K562 (cell line): ENCODE results near the gene NXN. TPM values are rescaled to one million over a fixed set of nuclear protein-coding genes. Genes with fewer than 3 reads are reported as not detected.

ENCODE experiments used
- ATAC-seq: fragments of 200-7000 bp; cut with Tn5 transposase; 3 replicates; pipeline ENCODE4 v1.9.1; 2020; ENCODE audit warnings: moderate library complexity
- BruUV-seq: library from RNA; stranded (reverse); fragments of 400-500 nt; replicated peaks from 2 replicates; lab custom pipeline; 2021; lab: Mats Ljungman, UMichigan
- CTCF ChIA-PET: fragments of 300-600 bp; formaldehyde crosslinking; extraction: SDS; loops from one replicate; lab custom pipeline; 2021; ENCODE audit warnings: low intra/inter-chr PET ratio; lab: Yijun Ruan, JAX
- POLR2A ChIA-PET: fragments of 300-600, 350-650 bp; sonication (Branson Sonifier 250); formaldehyde crosslinking; extraction: SDS; loops from one replicate; lab custom pipeline; 2021; ENCODE audit warnings: antibody characterized with exemption, inconsistent platforms; lab: Yijun Ruan, JAX
- DNase-seq, 4 experiments: peaks; one replicate each; pipeline versions ENCODE4 v3.0.0 to v3.0.0-alpha.2; 2011 to 2018; ENCODE audit warnings: low spot score in 3 of 4, mixed read lengths in 3 of 4; ENCODE audit errors: extremely low read depth in 1 of 4
- FAIRE-seq: peaks from 2 replicates; lab custom pipeline; 2011; peaks lifted over from hg19 to GRCh38; lab: Jason Lieb, UNC
- H2AFZ ChIP-seq: 2 replicates; pipeline ENCODE4 v1.6.0; 2011; ENCODE audit warnings: low read depth, low read length, control low read depth, inconsistent platforms
- H3K27ac ChIP-seq: fragments of 200-600 bp; 3 replicates; pipeline ENCODE4 v1.8.0; 2011; ENCODE audit warnings: low read depth, mild to moderate bottlenecking, control low read depth, inconsistent platforms, low read length, moderate library complexity, mixed read lengths; ENCODE audit errors: extremely low read depth
- H3K27me3 ChIP-seq, 2 experiments: fragments of 300-600 bp in 1 of 2; 2 replicates in 1 of 2; 3 replicates in 1 of 2; pipeline versions ENCODE4 v1.6.0 to v1.8.0; 2011; ENCODE audit warnings: inconsistent platforms in 2 of 2, low read length in 2 of 2, mild to moderate bottlenecking in 1 of 2, mixed read lengths in 1 of 2, moderate library complexity in 1 of 2; ENCODE audit not compliant: control insufficient read depth in 2 of 2, insufficient read depth in 2 of 2
- H3K36me3 ChIP-seq: fragments of 300-600 bp; 3 replicates; pipeline ENCODE4 v1.8.0; 2011; ENCODE audit warnings: mild to moderate bottlenecking, low read length, inconsistent platforms; ENCODE audit not compliant: control insufficient read depth, insufficient read depth
- H3K4me1 ChIP-seq, 2 experiments: fragments of 200-600 bp in 1 of 2; replicated peaks in 1 of 2; 2 replicates in 1 of 2; 3 replicates in 1 of 2; pipeline versions ENCODE4 v1.5.1 to v1.8.0; 2011; ENCODE audit warnings: inconsistent platforms in 2 of 2, low read length in 2 of 2, mild to moderate bottlenecking in 1 of 2, mixed read lengths in 1 of 2, moderate library complexity in 1 of 2; ENCODE audit not compliant: control insufficient read depth in 2 of 2, insufficient read depth in 2 of 2
- H3K4me2 ChIP-seq: 2 replicates; pipeline ENCODE4 v1.6.1; 2011; ENCODE audit warnings: low read length, control low read depth, inconsistent platforms, mixed read lengths; ENCODE audit not compliant: insufficient read depth
- H3K4me3 ChIP-seq: fragments of 200-600 bp; sonication (generic), shearing (Covaris generic); 2 replicates; pipeline ENCODE4 v1.5.1; 2016; ENCODE audit warnings: control low read depth, inconsistent platforms
- H3K79me2 ChIP-seq: fragments of 200-600 bp; 3 replicates; pipeline ENCODE4 v1.8.0; 2011; ENCODE audit warnings: low read length, inconsistent platforms; ENCODE audit not compliant: control insufficient read depth, insufficient read depth
- H3K9ac ChIP-seq, 2 experiments: 2 replicates each; pipeline versions ENCODE4 v1.6.0 to v1.6.1; 2011; ENCODE audit warnings: low read depth in 2 of 2, low read length in 2 of 2, control low read depth in 1 of 2, inconsistent platforms in 1 of 2, mild to moderate bottlenecking in 1 of 2, mixed read lengths in 1 of 2; ENCODE audit not compliant: insufficient read depth in 1 of 2
- H3K9me1 ChIP-seq: one replicate; pipeline ENCODE4 v1.6.0; 2011; ENCODE audit warnings: inconsistent platforms, mild to moderate bottlenecking, low read length, moderate library complexity; ENCODE audit not compliant: control insufficient read depth, insufficient read depth
- H3K9me3 ChIP-seq: replicated peaks from 2 replicates; pipeline ENCODE4 v1.5.1; 2011; ENCODE audit warnings: low read depth, low read length, inconsistent platforms; ENCODE audit not compliant: control insufficient read depth, insufficient read depth
- H4K20me1 ChIP-seq: replicated peaks from 2 replicates; pipeline ENCODE4 v1.6.1; 2011; ENCODE audit warnings: low read length, inconsistent platforms, mixed read lengths; ENCODE audit not compliant: control insufficient read depth, insufficient read depth
- ASH1L ChIP-seq: fragments of 450-650 bp; IDR thresholded peaks from 2 replicates; pipeline ENCODE4 v1.6.1; 2018; ENCODE audit warnings: borderline replicate concordance, mild to moderate bottlenecking, low read depth; ENCODE audit not compliant: partially characterized antibody
- BRD4 ChIP-seq: fragments of 200-600 bp; sonication (generic); IDR thresholded peaks from 2 replicates; pipeline ENCODE4 v1.6.1; 2017; ENCODE audit warnings: inconsistent platforms
- CUX1 ChIP-seq: fragments of 200-800 bp; sonication (Bioruptor generic); IDR thresholded peaks from 2 replicates; pipeline ENCODE4 v1.6.1; 2016; ENCODE audit warnings: missing genetic modification characterization, missing compliant biosample characterization
- CXXC5 ChIP-seq: fragments of 250-450 bp; sonication (Bioruptor Pico); IDR thresholded peaks from 2 replicates; pipeline ENCODE4 v1.8.0; 2022; ENCODE audit warnings: inconsistent platforms, mild to moderate bottlenecking, moderate library complexity
- DPF2 ChIP-seq: fragments of 450-650 bp; IDR thresholded peaks from 2 replicates; pipeline ENCODE4 v1.6.1; 2016
- NFXL1 ChIP-seq: fragments of 450-650 bp; formaldehyde crosslinking; IDR thresholded peaks from 2 replicates; pipeline ENCODE4 v1.4.0; 2021; ENCODE audit warnings: mild to moderate bottlenecking
- POU5F1 ChIP-seq: fragments of 150-350 bp; IDR thresholded peaks from 2 replicates; pipeline ENCODE4 v1.6.1; 2014; ENCODE audit warnings: borderline replicate concordance, low read length, low read depth, mild to moderate bottlenecking; ENCODE audit not compliant: partially characterized antibody
- RBM22 ChIP-seq: fragments of 200-400 bp; formaldehyde crosslinking; IDR thresholded peaks from 2 replicates; pipeline ENCODE4 v1.6.1; 2018; ENCODE audit warnings: low read length, low read depth; ENCODE audit not compliant: poor library complexity, severe bottlenecking
- TRIM28 ChIP-seq: fragments of 450-650 bp; IDR thresholded peaks from 2 replicates; pipeline ENCODE4 v1.6.1; 2017
- ZNF143 ChIP-seq: sonication (generic); formaldehyde crosslinking; IDR thresholded peaks from 2 replicates; pipeline ENCODE4 v1.9.0; 2022; ENCODE audit warnings: mild to moderate bottlenecking, missing genetic modification reagents
- ZNF274 ChIP-seq: IDR thresholded peaks from 2 replicates; pipeline ENCODE4 v1.6.1; 2011; ENCODE audit warnings: low read depth, mild to moderate bottlenecking, low read length, moderate library complexity, borderline replicate concordance
- WGBS: fragments of 100-300 bp; shearing (Covaris generic); methylation state at CpG from one replicate; pipeline ENCODE4 v1.1.6; 2016; ENCODE audit warnings: low coverage, mixed read lengths; ENCODE audit not compliant: insufficient coverage; ENCODE audit errors: missing lambda C conversion rate; 5-methylcytosine and 5-hydroxymethylcytosine counted together
- in situ Hi-C: fragments of 300-500 bp; cut with MboI; formaldehyde crosslinking; loops from 4 replicates; pipeline ENCODE4 v1.15.0; 2018; ENCODE audit warnings: inconsistent platforms, mixed read lengths
- intact Hi-C: fragments of 100-400 bp; cut with micrococcal nuclease; formaldehyde crosslinking; loops from 2 replicates; pipeline ENCODE4 v1.14.2; 2022
- polyA plus RNA-seq, 8 experiments: library from polyadenylated mRNA; depleted of rRNA in 4 of 8; stranded (reverse) in 5 of 8; unstranded in 3 of 8; fragments of >200 nt; fragmentation: Nextera tagmentation in 2 of 8; fragmentation: Illumina TruSeq in 1 of 8; extraction: Ambion mirVana in 2 of 8; extraction: Trizol in 1 of 8; gene quantifications; 2 replicates each; pipeline versions ENCODE4 v1.2.1 to v1.2.3, GENCODE V29; 2011 to 2014; ENCODE audit warnings: inconsistent platforms in 1 of 8, missing spikeins in 1 of 8
- total RNA-seq, 7 experiments: library from RNA; depleted of rRNA in 6 of 7; stranded (reverse); fragments of >200 nt in 6 of 7; fragmentation: Illumina TruSeq in 2 of 7; extraction: Trizol in 2 of 7; gene quantifications; 2 replicates each; pipeline versions ENCODE4 v1.2.1 to v1.2.3, GENCODE V29; 2011 to 2021; ENCODE audit warnings: low replicate concordance in 1 of 7

NXN gene
- total and polyA plus RNA-seq, 9 of the 15 experiments (the other 6 are each of a cell fraction or from before 2014, with no cell fraction given): 0.08 to 0.39 (median 0.29) TPM; not detected in 5

GRCh38 chr17:945672-946071, 33.9 kb downstream of the NXN start:
- POLR2A ChIA-PET: no interaction called here
- in situ Hi-C loops: no loop called here

GRCh38 chr17:944266-944826, 35.2 kb downstream of the NXN start:
- Histone ChIP-seq H3K36me3 (no peaks in the 10 kb centered on the region), H3K9me1 (no peaks in the 10 kb centered on the region), H3K27ac (no peak overlapping the region), H2AFZ (no peak overlapping the region), H3K79me2 (no peaks in the 10 kb centered on the region), H3K9ac (no peak overlapping the region), H3K4me3 (no peak overlapping the region), H3K27me3 (peaks cover 0 to 21% of the 10 kb centered on the region in 2 experiments; a peak in 4 of 5 replicates), H3K4me2 (no peak overlapping the region), H3K4me1 (no peaks in the 10 kb centered on the region; a peak in 1 of 5 replicates), H4K20me1 (no peaks in the 10 kb centered on the region), H3K9me3 (no peaks in the 10 kb centered on the region)
- ChIA-PET POLR2A (interaction anchor here (0.7 kb wide), 1 partner anchor 15 kb away, joined by 3 read pairs; no protein-coding TSS in a partner anchor), CTCF (interaction anchor here (0.7 kb wide), 1 partner anchor 9 kb away, joined by 4 read pairs; no protein-coding TSS in a partner anchor)
- FAIRE-seq: no peak
- no peak for DNase-seq
- in situ Hi-C loops: no loop called here
- TF ChIP-seq RBM22 (no peak), CUX1 (CRISPR knock-in tag) (no peak), BRD4 (no peak), ZNF274 (no peak), POU5F1 (no peak), NFXL1 (CRISPR knock-in tag) (no peak)
- intact Hi-C loops: no loop called here
- no peak for ATAC-seq
- 3% methylated on average over 13 of the region's 14 CpGs for WGBS
- BruUV-seq: no TSS peak

More at GRCh38 chr17:945672-946071, 33.9 kb downstream of the NXN start:
- H3K4me2 ChIP-seq: no peak overlapping the region
- no peaks in the 10 kb centered on the region; a peak in 1 of 5 replicates for H3K4me1 ChIP-seq
- TF ChIP-seq ASH1L: no peak
- no peak for TF ChIP-seq DPF2
- TF ChIP-seq CXXC5: no peak
- no peak for TF ChIP-seq ZNF143 (CRISPR knock-in tag)
- TF ChIP-seq TRIM28: no peak
- H3K9ac ChIP-seq: no peak overlapping the region
- CTCF ChIA-PET: no interaction called here
- no peaks in the 10 kb centered on the region for H3K9me1 ChIP-seq
- H3K36me3 ChIP-seq: no peaks in the 10 kb centered on the region
- no peaks in the 10 kb centered on the region for H3K9me3 ChIP-seq
- H3K79me2 ChIP-seq: no peaks in the 10 kb centered on the region
- no peak overlapping the region for H3K4me3 ChIP-seq
- H3K27ac ChIP-seq: no peak overlapping the region
- no peak overlapping the region for H2AFZ ChIP-seq
- no peak for ATAC-seq
- no peak for DNase-seq
- FAIRE-seq: no peak
- no TSS peak for BruUV-seq
- WGBS: 0% methylated on average over 2 of the region's 3 CpGs
- H3K27me3 ChIP-seq: peaks cover 3 to 25% of the 10 kb centered on the region in 2 experiments; a peak in 4 of 5 replicates
- intact Hi-C loops: no loop called here
- H4K20me1 ChIP-seq: no peaks in the 10 kb centered on the region
